Globus pallidus (tissue), 1 donor: ENCODE results near the gene COL4A2.
"Not testable (repeated sequence)": the region's sequence is repeated elsewhere in the genome, so short reads cannot be mapped to it uniquely, and the experiment has no call there.

Source experiments
- DNase-seq: peaks from one replicate; pipeline ENCODE4 v3.0.0-alpha.2; 2015; ENCODE audit warnings: low spot score

Gene COL4A2

GRCh38 chr13:110475117-110475516 is 168.0 kb downstream of the COL4A2 start:
- DNase-seq: no peak

- no peak for DNase-seq
Observed at GRCh38 chr13:110475550-110476219, 168.6 kb downstream of the COL4A2 start.

DNA sequence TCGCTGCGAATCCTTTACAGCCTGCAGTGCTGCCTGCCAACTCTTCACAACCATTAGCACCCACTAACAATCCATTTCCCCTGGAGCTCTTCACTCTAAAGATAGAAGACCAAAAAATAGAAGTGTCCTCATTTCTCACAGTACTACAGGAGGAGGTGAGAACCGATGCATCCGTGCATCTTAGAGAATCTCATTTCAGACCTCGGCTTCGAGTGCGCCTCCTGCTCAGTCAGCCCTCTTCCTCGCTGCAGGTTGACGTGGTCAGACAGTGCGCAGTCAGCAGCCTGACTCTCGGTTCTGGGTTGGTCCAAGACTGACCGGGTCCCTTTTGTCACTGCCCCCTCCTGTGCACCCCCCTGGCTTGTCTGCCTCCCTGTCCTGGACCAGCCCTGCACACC is 169.1 kb downstream of the COL4A2 start:
- DNase-seq: no peak

- DNase-seq: no peak
Observed at GRCh38 chr13:110477706-110478245, 170.7 kb downstream of the COL4A2 start.

DNA sequence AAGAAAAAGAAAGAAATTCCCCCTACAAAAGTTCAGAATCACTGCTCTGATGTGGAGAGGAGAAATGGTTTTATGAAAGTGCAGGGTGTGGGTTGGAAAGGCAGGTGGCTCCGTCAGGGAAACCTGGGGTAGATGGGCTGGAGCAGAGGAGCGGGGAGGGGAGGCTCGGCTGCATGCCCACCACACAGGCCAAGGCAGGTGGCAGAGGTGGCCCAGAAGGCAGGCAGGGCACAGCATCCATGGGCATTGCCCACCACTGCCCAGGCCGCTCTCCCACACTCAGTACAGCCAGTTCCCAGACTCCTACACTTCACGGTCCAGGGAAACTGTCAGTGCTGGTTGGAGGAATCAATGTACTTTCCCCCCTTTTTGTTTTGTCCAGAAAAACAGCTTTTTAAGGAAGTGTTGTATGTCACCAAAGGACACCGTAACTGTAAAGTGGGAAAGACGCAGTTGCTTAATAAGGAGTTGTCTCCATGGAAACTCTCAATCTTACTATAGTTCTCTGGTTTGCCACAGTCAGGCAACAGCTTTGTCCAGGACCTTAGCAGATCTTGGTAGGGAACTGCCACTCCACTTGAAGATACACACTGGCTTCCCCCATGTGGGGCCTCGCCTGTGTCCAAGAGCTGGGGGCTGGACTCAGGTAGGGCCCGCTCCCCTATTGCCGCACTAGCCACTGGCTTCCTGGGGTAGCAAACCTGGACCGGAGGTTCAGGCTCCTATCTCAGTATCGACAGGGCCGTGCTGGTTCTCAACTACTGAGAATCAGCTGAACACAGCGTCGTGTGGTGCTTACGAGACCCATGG is 171.5 kb downstream of the COL4A2 start:
- DNase-seq: no peak

DNA sequence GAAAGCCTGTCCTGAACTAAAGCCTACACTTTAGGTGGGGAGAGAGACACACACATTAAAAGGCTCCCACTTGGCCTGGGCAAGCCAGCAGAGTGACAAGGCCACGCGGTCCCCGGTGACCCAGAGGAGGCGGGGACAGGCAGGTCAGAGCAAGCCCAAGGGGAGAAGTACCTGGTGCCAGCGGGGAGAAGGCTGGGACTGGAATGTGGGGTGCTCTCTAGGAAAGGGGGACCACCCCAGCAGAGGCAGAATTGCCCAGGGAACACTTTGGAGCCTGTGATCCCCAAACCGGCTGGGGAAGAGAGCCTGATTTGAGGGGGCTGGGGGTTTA is 172.1 kb downstream of the COL4A2 start:
- DNase-seq: no peak

DNA sequence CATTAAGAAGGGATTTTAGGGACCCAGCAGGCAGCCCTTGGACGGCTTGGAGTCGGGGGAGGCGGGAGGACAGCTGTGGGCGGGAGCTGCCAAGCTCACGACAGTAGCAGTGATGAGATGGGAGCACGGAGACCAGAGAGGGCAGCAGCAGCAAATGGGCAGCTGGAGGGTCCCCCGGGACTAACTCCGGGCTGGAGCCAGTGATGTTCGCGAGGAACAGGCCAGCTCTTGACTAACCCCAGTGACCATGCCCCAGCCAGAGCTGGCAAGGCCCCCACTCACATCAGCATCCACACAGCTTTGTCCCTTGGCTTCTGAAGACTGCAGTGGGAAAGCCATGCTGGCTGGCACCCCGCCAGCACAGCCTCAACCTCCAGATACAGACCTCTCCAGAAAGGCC is 172.6 kb downstream of the COL4A2 start:
- DNase-seq: no peak

DNA sequence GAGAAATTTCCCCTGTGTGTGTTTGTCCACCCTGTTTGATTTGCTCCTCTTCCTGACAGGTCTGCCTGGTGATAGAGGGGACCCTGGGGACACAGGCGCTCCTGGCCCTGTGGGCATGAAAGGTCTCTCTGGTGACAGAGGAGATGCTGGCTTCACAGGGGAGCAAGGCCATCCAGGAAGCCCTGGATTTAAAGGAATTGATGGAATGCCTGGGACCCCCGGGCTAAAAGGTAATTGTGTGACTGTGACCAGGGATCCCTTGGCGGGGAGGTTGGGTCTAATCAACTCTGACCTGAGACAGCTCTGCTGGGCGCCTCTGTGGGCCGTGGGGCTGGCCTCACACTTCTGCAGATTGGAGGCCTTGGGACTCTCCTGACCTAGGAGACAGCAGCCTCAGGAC is 173.1 kb downstream of the COL4A2 start:
- DNase-seq: no peak

DNA sequence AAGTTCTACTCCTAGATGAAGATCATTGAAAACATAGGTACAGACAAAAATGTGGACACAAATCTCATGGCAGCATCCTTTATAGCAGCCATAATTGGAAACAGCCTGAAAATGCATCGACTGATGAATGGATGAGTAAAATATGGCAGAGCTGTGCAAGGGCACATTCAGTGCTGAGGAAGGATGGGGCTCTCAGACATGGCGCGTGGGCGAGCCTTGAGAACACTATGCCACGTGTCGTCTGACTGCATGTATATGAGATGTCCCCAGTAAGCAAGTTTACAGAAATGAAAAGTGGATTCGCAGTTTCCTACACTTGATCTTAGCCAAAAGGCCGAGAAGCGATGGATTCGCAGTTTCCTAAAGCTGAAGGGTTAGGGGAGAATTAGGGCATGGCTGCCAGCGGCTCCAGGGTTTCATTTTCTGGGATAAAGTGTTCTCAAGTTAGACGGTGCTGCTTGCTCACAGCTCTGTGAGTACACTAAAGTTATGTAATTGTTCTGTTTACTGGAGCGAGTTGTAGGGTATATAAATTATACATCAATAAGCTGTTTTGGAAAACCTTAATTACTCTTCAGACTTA is 176.4 kb downstream of the COL4A2 start:
- DNase-seq: no peak

- no peak for DNase-seq
Observed at GRCh38 chr13:110484290-110485048, 177.4 kb downstream of the COL4A2 start.

- no peak for DNase-seq
Observed at GRCh38 chr13:110485604-110486003, 178.5 kb downstream of the COL4A2 start.

- no peak for DNase-seq
Observed at GRCh38 chr13:110486061-110486715, 179.1 kb downstream of the COL4A2 start.

DNA sequence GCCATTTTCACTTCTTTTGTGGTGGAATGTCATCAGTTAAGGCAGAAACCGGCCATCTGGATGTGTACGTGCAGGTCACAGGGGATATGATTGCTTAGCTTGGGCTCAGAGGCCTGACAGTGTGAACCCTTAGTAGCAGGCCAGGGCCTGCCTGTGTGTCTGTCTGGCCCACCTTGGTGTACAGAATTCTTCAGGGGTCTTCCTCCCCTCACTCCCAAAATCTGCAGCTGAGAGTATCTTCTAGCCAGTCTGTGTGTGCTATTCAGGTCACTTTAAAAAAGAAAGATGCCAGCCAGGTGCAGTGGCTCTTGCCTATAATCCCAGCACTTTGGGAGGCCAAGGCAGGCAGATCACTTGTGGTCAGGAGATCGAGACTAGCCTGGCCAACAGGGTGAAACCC is 179.8 kb downstream of the COL4A2 start:
- DNase-seq: not testable (repeated sequence)

GRCh38 chr13:110490009-110490770 is 183.1 kb downstream of the COL4A2 start:
- no peak for DNase-seq

DNA sequence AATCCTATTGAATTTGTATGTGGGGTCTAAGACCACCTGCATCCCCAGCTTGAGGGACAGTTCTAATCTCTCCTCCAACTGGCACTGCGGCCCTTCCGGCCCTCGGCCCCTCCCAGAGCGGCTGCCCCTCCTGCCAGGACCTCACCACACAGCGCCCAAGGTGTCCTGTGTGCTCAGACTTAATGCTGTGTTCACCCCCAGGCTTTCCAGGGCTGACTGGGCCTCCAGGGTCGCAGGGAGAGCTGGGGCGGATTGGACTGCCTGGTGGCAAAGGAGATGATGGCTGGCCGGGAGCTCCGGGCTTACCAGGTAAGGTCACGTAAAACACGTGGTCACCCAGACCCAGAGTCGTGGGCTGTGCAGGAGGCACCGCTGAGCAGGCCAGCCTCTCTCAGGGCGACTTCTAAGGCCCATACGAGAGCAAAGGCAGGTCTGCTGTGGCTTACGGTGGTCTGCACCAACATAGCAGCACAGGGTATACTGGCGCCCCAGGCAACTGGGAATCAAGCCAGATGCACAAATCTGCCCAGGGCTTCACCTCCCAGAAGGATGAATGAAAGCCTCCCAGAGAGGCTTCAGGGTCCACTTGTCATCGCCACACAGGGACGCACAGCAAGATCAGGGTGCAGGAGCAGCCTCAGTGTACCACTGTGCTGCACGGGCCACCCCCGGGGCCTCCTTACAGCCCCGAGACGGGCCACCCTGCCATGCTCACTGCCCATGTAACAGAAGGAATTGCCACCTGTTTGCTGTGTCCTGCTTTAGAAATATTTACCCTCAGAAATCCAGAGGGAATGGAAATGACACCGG is 185.0 kb downstream of the COL4A2 start:
- DNase-seq: no peak

DNA sequence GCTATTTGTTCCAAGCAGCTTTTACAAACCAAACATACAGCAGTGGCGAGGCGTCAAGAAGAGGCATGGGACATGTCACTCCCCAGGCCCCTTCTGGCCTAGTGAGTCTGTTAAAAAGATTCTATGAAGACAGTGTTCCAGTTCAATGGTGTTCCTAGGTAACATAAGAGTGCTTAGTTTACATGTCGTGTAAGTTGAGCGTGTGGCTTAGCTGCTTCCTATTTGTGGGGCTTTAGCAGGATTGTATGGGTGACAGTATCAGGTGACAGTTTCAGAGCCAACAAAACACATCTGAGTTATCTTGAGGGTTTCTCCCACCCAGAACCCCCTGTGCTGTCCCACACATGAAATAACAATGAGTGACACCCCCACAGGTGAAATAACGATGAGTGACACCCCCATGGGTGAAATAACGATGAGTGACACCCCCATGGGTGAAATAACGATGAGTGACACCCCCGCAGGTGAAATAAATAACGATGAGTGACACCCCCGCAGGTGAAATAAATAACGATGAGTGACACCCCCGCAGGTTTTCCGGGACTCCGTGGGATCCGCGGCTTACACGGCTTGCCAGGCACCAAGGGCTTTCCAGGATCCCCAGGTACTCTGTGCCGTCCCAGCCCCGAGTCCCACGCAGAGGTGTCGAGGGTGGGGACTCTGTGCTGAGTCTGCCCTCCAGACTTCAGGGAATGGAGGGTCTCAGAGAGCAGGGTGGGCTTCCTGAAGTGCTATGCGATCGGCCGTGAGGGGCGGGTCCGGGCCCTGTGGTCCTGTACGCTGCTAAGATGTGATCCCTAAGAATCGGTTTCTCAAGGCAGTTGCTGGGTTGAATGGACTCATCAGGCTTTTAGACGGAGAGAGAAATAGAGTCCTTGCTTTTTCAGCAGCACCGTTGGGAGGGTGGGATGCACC is 185.9 kb downstream of the COL4A2 start:
- DNase-seq: no peak

DNA sequence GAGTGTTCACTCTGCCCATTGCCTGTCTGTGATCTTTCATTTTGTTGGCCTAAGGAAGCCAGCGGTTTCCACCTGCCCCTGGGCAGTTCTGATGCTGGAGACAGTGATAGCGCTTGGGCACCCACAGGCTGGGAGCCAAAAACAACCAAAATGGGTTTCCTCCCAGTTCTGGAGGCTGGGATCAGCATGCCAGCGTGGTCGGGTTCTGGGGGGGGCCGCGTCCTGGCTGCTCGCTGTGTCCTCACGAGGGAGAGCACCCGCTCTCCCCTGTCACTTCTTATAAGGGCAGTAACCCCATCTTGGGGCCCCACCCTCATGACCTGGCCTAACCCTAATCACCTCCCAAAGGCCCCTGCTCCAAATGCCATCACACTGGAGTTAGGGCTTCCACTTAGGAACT is 186.5 kb downstream of the COL4A2 start:
- no peak for DNase-seq

- no peak for DNase-seq
Observed at GRCh38 chr13:110495376-110495775, 188.3 kb downstream of the COL4A2 start.

GRCh38 chr13:110495881-110496280 is 188.8 kb downstream of the COL4A2 start:
- no peak for DNase-seq
